ENCODE data around the gene SERP1.

Gene SERP1

DNA sequence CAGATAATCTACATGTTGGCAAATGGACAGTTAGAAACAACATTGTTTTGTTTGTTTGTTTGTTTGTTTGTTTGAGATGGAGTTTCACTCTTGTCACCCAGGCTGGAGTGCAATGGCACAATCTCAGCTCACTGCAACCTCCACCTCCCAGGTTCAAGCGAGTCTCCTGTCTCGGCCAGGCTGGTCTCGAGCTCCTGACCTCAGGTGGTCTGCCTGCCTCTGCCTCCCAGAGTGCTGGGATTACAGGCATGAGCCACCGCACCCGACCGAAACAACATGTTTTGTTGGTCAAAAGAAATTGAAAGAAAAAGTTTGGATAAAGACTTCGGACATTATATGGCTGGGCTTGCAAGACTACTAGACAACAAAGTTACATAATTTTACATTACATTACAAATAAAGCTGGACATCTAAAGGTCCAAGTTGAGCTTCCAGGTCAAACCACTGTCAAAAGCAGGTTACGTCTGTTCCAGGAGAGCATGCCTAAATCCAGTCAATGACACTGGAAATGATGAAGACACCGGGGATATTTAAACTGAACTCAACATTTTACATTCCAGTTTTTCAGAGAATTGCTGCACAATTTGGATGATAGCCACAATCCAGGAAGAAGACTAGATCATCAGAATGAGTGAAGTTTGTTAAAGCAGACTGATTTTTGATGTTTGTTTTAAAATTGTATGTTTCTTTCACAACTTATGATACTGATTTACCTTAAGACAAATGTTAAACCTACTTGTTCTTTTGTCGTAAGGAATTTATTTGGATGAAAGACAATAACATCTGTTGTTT is 18.6 kb downstream of the SERP1 start:
- TF ChIP-seq, protein P1, sequence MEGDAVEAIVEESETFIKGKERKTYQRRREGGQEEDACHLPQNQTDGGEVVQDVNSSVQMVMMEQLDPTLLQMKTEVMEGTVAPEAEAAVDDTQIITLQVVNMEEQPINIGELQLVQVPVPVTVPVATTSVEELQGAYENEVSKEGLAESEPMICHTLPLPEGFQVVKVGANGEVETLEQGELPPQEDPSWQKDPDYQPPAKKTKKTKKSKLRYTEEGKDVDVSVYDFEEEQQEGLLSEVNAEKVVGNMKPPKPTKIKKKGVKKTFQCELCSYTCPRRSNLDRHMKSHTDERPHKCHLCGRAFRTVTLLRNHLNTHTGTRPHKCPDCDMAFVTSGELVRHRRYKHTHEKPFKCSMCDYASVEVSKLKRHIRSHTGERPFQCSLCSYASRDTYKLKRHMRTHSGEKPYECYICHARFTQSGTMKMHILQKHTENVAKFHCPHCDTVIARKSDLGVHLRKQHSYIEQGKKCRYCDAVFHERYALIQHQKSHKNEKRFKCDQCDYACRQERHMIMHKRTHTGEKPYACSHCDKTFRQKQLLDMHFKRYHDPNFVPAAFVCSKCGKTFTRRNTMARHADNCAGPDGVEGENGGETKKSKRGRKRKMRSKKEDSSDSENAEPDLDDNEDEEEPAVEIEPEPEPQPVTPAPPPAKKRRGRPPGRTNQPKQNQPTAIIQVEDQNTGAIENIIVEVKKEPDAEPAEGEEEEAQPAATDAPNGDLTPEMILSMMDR (IDR thresholded peaks at IDR 0.05; ENCODE audit: low read depth, low read length), result no peak
- H3K4me3 ChIP-seq (ENCODE audit: low read depth, low read length), result no peak overlapping the region
- no peak for DNase-seq (ENCODE audit: low read depth, low spot score)
- in situ Hi-C loops (cut with HindIII; ENCODE audit: low sequenced_read_pairs), result no loop called here

- TF ChIP-seq, protein P1 (IDR thresholded peaks at IDR 0.05; ENCODE audit: low read depth, low read length), result no peak
- H3K4me3 ChIP-seq (ENCODE audit: low read depth, low read length), result no peak overlapping the region
- in situ Hi-C loops (cut with HindIII; ENCODE audit: low sequenced_read_pairs), result no loop called here
Measured at GRCh38 chr3:150523538-150523937, 22.8 kb downstream of the SERP1 start.

DNA sequence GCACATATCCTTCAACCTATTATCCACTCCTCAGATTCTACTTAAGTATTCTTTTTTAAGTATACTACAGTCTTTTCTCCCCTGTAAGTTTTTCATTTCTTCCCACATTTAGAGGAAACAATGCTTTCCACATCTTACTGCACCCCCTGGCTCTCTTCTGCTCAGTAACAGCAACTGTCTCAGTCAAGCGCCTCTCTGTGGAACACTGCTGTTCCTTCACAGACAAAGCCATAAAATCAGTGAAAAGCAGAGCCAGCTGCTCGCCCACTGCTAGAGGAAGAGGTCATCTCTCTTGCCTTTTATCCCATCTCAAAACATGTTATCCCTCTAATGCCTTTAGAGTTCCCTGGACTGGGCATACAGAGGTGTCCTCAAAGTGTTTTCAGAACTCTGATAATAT is 24.8 kb downstream of the SERP1 start:
- in situ Hi-C loops (cut with HindIII; ENCODE audit: low sequenced_read_pairs), result no loop called here
- DNase-seq (ENCODE audit: low read depth, low spot score), result no peak
- TF ChIP-seq, protein P1 (IDR thresholded peaks at IDR 0.05; ENCODE audit: low read depth, low read length), result no peak
- no peak overlapping the region for H3K4me3 ChIP-seq (ENCODE audit: low read depth, low read length)

More at GRCh38 chr3:150523538-150523937, 22.8 kb downstream of the SERP1 start:
- no peak for DNase-seq (ENCODE audit: low read depth, low spot score)

- H3K4me3 ChIP-seq (ENCODE audit: low read depth, low read length), result no peak overlapping the region
- no peak for DNase-seq (ENCODE audit: low read depth, low spot score)
- in situ Hi-C loops (cut with HindIII; ENCODE audit: low sequenced_read_pairs), result no loop called here
- TF ChIP-seq, protein P1 (IDR thresholded peaks at IDR 0.05; ENCODE audit: low read depth, low read length), result no peak
Measured at GRCh38 chr3:150520408-150520807, 25.9 kb downstream of the SERP1 start.

- DNase-seq (ENCODE audit: low read depth, low spot score), result no peak
- TF ChIP-seq, protein P1 (IDR thresholded peaks at IDR 0.05; ENCODE audit: low read depth, low read length), result no peak
- H3K4me3 ChIP-seq (ENCODE audit: low read depth, low read length), result no peak overlapping the region
- in situ Hi-C loops (cut with HindIII; ENCODE audit: low sequenced_read_pairs), result no loop called here
Measured at GRCh38 chr3:150519026-150519425, 27.3 kb downstream of the SERP1 start.

DNA sequence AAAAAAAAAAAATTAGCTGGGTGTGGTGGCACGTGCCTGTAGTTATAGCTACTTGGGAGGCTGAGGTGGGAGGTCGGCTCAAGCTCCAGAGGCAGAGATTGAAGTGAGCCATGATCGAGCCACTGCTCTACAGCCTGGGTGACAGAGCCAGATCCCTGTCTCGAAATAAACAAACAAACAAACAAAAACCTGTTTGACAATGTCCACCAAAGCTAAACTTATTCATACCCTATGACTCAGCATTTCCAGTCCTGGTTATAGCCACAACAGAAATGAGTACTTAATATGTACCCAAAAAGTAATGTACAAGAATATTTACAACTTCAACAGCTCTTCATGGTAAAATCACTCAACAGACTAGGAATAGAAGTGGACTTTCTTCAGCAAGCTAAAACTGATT is 31.1 kb downstream of the SERP1 start:
- H3K4me3 ChIP-seq (ENCODE audit: low read depth, low read length), result no peak overlapping the region
- TF ChIP-seq, protein P1 (IDR thresholded peaks at IDR 0.05; ENCODE audit: low read depth, low read length), result no peak
- in situ Hi-C loops (cut with HindIII; ENCODE audit: low sequenced_read_pairs), result no loop called here
- DNase-seq (ENCODE audit: low read depth, low spot score), result no peak
